GM18861 (cell line): ENCODE data around the gene SP3.
A peak's percentile ranks its signal among the peaks of the same experiment; 100 is the strongest.

Experiments
- ATAC-seq: cut with Tn5 transposase; IDR thresholded peaks from one replicate; pipeline ENCODE4 v1.9.1; 2021; ENCODE audit not compliant: unreplicated experiment

The SP3 gene

GRCh38 chr2:173965372-173966025, at the start of gene SP3:
Gene SP3 (minus strand): TSS chr2:173965373. CDS start chr2:173965171, 202 bp downstream.
- ATAC-seq: peak; percentile 62

GRCh38 chr2:174014699-174015070, 49.5 kb upstream of the SP3 start:
- no peak for ATAC-seq

GRCh38 chr2:174014011-174014698, 49.0 kb upstream of the SP3 start:
- ATAC-seq: no peak

GRCh38 chr2:174013315-174013751, 48.2 kb upstream of the SP3 start:
- no peak for ATAC-seq

- ATAC-seq: no peak
Observed at GRCh38 chr2:174012347-174013314, 47.5 kb upstream of the SP3 start.

DNA sequence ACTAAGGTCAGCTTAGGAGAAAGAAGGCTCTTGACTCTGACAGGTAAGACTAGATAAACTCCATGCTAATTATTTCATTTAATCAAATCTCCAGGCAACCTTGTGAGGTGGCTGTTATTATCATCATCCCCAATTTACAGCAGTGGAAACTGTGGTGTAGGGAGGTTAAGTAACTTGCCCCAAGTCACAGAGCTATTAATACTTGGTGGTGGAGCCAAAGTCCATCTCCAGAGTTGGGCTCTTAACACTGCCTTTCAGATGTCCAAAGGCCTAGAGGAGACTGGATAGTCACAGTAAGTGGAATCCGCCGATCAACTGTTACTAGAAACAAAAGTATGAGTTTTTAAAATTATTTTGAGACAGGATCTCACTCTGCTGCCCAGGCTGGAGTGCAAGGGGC, 46.6 kb upstream of the SP3 start:
- ATAC-seq: no peak

- no peak for ATAC-seq
Observed at GRCh38 chr2:174011173-174011572, 46.0 kb upstream of the SP3 start.

GRCh38 chr2:174009488-174010223, 44.5 kb upstream of the SP3 start:
- ATAC-seq: no peak

- ATAC-seq: no peak
Observed at GRCh38 chr2:174008720-174009119, 43.5 kb upstream of the SP3 start.

GRCh38 chr2:174007010-174007409, 41.8 kb upstream of the SP3 start:
- ATAC-seq: no peak

GRCh38 chr2:174005801-174006419, 40.7 kb upstream of the SP3 start:
- ATAC-seq: no peak

GRCh38 chr2:174004905-174005605, 39.9 kb upstream of the SP3 start:
- peak; percentile 48 for ATAC-seq

DNA sequence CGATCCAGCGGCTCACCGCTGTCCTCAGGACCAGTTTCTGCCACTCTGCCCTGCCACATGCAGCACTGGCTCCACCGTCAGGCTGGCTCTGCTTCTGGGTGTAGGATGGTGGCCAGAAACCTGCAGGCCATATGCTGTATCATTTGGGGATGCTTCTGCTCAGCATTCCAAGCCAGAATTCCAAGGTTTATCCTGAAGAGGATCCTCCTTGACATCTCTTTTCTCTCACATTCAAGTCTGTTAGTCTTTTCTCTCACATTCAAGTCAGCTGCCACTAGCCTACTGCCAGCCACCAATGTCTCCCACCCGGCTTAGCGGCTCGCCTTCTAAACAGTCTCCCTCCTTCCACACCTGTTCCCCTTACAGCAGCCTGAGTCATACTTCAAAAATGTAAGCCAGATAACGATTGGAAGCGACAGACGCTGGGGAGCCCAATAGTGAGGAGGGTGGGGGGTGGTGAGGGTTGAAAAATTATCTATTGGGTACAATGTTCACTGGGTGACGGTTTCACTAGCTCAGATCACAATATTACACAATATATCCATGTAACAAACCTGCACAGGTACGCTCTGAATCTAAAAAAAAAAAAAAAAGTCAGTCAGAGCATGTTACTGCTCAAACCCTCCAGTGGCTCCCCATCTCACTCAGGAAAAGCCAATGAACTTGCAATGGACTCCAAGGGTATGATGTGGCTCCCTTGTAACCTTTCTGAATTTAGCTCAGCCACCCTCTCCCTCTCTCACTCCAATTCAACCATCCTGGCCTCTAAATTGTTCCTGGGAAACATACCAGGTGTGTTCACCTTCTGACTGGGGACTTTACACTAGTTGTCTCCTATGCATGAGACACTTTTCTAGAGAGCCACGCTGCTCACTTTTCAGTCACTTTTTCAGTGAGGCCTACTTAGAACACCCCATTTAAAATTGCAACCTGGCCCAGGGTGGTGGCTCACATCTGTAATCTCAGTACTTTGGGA, 38.8 kb upstream of the SP3 start:
- no peak for ATAC-seq

DNA sequence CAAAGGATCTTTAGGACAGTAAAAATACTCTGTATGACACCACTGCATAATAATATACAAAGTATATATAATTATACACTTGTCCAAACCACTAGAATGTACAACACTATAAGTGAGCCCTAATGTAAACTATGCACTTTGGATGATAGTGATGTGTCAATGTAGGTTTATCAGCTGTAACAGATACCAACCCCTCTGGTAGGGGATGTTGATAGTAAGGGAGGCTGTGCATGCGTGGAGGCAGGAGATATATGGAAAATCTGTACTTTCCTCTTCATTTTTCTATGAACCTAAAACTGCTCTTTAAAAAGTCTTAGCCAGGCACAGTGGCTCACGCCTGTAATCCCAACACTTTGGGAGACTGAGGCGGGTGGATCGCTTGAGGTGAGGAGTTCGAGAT, 37.5 kb upstream of the SP3 start:
- ATAC-seq: no peak

DNA sequence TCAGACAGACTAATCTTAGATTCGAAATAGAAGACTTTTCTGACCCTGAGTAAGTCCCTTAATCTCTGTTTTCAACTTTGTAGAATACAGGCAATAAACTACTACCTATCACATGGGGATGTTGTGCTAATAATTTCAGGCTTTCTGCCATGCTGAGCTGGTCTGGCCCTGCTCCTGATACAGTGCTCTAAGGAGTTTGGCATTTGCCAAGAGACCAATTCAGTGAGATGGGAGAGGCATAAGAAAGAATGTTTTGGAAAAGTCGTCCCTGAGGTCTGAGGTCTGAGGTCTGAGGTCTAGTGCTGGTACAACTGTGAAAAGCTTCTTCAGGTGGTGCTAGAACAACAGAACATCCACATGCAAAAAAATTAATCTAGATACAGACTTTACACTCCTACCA, 35.9 kb upstream of the SP3 start:
- ATAC-seq: no peak

DNA sequence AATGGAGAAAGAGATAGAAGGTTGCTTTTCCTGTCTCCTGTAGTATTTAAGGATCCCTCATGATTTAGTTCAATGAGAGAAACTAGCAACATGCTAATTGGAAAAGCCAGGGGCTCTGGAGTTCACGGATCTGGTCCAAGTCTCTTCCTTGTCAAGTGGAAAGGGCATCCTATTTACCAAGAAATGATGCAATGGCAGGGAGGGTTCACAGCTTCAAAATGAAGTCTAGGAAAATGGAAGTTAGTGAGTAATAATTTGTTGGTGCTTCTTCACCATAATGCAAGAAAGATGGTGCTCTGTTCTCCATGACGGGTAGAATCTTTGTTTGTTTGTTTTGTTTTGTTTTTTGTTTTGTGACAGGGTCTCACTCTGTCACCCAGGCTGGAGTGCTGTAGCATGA, 34.6 kb upstream of the SP3 start:
- no peak for ATAC-seq

DNA sequence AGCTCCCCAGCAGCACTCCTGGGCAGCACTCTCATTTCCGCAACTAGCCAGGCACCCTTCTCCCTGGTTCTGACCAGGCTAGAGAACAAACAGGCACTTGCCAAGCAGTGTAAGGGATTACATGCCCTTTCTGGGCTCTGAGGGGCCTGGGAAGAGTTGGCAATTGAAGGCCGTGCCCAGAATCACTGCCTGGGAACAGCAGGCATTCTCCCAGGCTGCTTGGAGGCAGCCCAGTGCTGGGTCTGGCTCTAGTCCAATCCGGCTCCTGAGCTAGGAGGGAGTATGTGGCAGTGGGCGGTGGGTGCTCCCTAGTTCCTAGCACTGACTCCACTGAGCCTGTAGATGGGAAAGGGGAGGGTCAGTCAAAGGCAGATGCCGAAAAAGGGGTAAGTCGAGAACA, 34.1 kb upstream of the SP3 start:
- no peak for ATAC-seq

DNA sequence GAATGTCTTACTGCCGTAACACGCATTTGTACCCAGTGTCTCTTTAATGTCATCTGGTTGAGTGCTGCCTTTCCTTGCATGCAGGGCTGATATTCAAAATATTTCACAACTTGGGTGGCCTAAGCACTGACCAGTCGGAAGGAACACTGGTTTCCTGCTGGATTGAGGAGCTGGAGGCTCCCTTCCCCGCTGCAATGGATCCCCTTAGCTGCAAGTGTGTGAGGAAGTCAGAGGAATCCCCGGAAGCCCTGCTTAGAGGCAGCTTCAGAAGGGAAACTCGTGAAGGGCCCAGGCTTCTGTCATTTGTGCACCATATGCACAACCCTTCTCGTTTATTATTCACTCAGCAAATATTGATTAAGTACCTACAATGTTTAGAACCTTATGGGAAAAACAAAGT, 33.2 kb upstream of the SP3 start:
- no peak for ATAC-seq

- ATAC-seq: no peak
Observed at GRCh38 chr2:173997753-173998152, 32.6 kb upstream of the SP3 start.
